OCI-LY1 (cell line): ENCODE data around the gene PRICKLE4.
"Not testable (repeated sequence)": the region's sequence is repeated elsewhere in the genome, so short reads cannot be mapped to it uniquely, and the experiment has no call there.

Experiments used
- H2AFZ ChIP-seq: fragments of 200-600 bp; sonication (generic), shearing (Covaris generic); 2 replicates; pipeline ENCODE4 v1.6.0; 2014; ENCODE audit warnings: antibody characterized with exemption, mild to moderate bottlenecking, low read length
- H3F3A ChIP-seq: fragments of 200-600 bp; sonication (generic), shearing (Covaris generic); 2 replicates; pipeline ENCODE4 v1.6.0; 2014; ENCODE audit warnings: mild to moderate bottlenecking, antibody characterized with exemption, low read length, moderate library complexity; ENCODE audit not compliant: insufficient read depth
- H3K27ac ChIP-seq: fragments of 200-600 bp; sonication (generic); 2 replicates; pipeline ENCODE4 v1.5.1; 2014; ENCODE audit warnings: low read length, mixed run types, mild to moderate bottlenecking, low read depth; ENCODE audit not compliant: poor library complexity, severe bottlenecking
- H3K27me3 ChIP-seq: fragments of 200-600 bp; sonication (generic); 2 replicates; pipeline ENCODE4 v1.6.0; 2014; ENCODE audit warnings: antibody characterized with exemption, mild to moderate bottlenecking, low read length, moderate library complexity; ENCODE audit not compliant: insufficient read depth
- H3K36me3 ChIP-seq: fragments of 200-600 bp; sonication (generic); 2 replicates; pipeline ENCODE4 v1.6.1; 2014; ENCODE audit warnings: mild to moderate bottlenecking, antibody characterized with exemption, low read length, moderate library complexity, mixed read lengths; ENCODE audit not compliant: insufficient read depth
- H3K4me1 ChIP-seq: fragments of 200-600 bp; sonication (generic); 2 replicates; pipeline ENCODE4 v1.5.1; 2014; ENCODE audit warnings: mild to moderate bottlenecking, low read length, moderate library complexity; ENCODE audit not compliant: insufficient read depth, severe bottlenecking
- H3K4me2 ChIP-seq: fragments of 200-600 bp; sonication (generic), shearing (Covaris generic); 2 replicates; pipeline ENCODE4 v1.6.1; 2014; ENCODE audit warnings: low read length
- H3K4me3 ChIP-seq: fragments of 200-600 bp; sonication (generic); 2 replicates; pipeline ENCODE4 v1.5.1; 2014; ENCODE audit warnings: low read length, low read depth, mild to moderate bottlenecking, mixed read lengths; ENCODE audit not compliant: poor library complexity, severe bottlenecking
- H3K79me2 ChIP-seq: fragments of 200-600 bp; shearing (Covaris generic); 2 replicates; pipeline ENCODE4 v1.6.1; 2016; ENCODE audit warnings: mixed run types, low read length, mixed read lengths; ENCODE audit not compliant: insufficient read depth
- H3K9ac ChIP-seq: fragments of 200-600 bp; sonication (generic), shearing (Covaris generic); 2 replicates; pipeline ENCODE4 v1.6.1; 2014; ENCODE audit warnings: mild to moderate bottlenecking, low read length, mixed read lengths
- H3K9me2 ChIP-seq: fragments of 200-600 bp; sonication (generic), shearing (Covaris generic); 2 replicates; pipeline ENCODE4 v1.6.1; 2014; ENCODE audit warnings: low read depth, mild to moderate bottlenecking, low read length, mixed read lengths
- H3K9me3 ChIP-seq: fragments of 200-600 bp; shearing (Covaris generic); 2 replicates; pipeline ENCODE4 v1.6.1; 2014; ENCODE audit warnings: low read length, mixed read lengths
- H4K20me1 ChIP-seq: fragments of 200-600 bp; sonication (generic), shearing (Covaris generic); 2 replicates; pipeline ENCODE4 v1.6.0; 2016; ENCODE audit warnings: mild to moderate bottlenecking, low read length; ENCODE audit not compliant: insufficient read depth
- EZH2 ChIP-seq: fragments of 200-600 bp; sonication (generic), shearing (Covaris generic); IDR thresholded peaks from 2 replicates; pipeline ENCODE4 v1.8.0; 2017; ENCODE audit warnings: borderline replicate concordance, mixed run types, mild to moderate bottlenecking, antibody characterized with exemption, low read length, moderate library complexity, mixed read lengths
- TF ChIP-seq, protein P1 (sequence below): fragments of 200-600 bp; sonication (generic), shearing (Covaris generic); IDR thresholded peaks from 2 replicates; pipeline ENCODE4 v1.5.1; 2017; ENCODE audit warnings: mild to moderate bottlenecking, antibody characterized with exemption, low read length, moderate library complexity, mixed read lengths

PRICKLE4 gene

DNA sequence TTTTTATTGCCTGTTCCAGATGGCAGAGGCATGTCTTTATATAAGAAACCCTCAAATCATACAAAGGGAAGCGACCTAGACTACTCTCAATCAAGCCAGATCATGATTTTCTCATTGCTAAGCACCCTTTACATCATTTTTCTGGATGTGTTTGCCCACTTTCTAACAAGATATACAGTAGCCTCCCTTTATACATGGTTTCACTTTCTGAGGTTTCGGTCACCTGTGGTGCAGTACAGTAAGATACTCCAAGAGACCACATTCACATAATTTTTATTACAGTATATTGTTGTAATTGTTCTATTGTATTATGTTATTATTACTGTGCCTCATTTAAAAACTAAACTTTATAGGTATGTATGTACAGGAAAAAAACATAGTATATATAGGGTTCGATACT lies 30.5 kb downstream of the PRICKLE4 start:
- Histone ChIP-seq H3K27me3 (no peaks in the 10 kb centered on the region), H4K20me1 (no peaks in the 10 kb centered on the region), H3K4me3 (no peak overlapping the region), H3F3A (peaks cover 5% of the 10 kb centered on the region), H3K36me3 (peaks cover 10% of the 10 kb centered on the region), H3K9ac (no peak overlapping the region), H3K9me2 (no peaks in the 10 kb centered on the region), H3K9me3 (no peaks in the 10 kb centered on the region), H2AFZ (no peak overlapping the region), H3K27ac (no peak overlapping the region), H3K4me2 (no peak overlapping the region), H3K4me1 (no peaks in the 10 kb centered on the region), H3K79me2 (no peaks in the 10 kb centered on the region)
- TF ChIP-seq, protein P1, sequence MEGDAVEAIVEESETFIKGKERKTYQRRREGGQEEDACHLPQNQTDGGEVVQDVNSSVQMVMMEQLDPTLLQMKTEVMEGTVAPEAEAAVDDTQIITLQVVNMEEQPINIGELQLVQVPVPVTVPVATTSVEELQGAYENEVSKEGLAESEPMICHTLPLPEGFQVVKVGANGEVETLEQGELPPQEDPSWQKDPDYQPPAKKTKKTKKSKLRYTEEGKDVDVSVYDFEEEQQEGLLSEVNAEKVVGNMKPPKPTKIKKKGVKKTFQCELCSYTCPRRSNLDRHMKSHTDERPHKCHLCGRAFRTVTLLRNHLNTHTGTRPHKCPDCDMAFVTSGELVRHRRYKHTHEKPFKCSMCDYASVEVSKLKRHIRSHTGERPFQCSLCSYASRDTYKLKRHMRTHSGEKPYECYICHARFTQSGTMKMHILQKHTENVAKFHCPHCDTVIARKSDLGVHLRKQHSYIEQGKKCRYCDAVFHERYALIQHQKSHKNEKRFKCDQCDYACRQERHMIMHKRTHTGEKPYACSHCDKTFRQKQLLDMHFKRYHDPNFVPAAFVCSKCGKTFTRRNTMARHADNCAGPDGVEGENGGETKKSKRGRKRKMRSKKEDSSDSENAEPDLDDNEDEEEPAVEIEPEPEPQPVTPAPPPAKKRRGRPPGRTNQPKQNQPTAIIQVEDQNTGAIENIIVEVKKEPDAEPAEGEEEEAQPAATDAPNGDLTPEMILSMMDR: no peak
- TF ChIP-seq EZH2: no peak

DNA sequence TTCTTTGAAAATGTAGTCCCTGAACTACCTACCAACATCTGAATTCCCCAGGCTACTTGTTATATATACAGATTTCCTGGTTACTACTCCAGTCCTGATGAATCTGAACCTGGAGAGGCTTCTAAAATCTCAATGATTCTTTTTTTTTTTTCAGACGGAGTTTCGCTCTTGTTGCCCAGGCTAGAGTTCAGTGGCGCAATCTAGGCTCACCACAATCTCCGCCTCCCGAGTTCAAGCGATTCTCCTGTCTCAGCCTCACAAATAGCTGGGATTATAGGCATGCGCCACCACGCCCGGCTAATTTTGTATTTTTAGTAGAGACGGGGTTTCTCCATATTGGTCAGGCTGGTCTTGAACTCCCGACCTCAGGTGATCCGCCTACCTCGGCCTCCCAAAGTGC lies 31.4 kb downstream of the PRICKLE4 start:
- H3K36me3 ChIP-seq, H2AFZ ChIP-seq, H3K9me3 ChIP-seq, H3K9ac ChIP-seq, H3K27ac ChIP-seq, H3K4me1 ChIP-seq, H3K27me3 ChIP-seq, H3K4me3 ChIP-seq, H3K4me2 ChIP-seq, H4K20me1 ChIP-seq, H3K79me2 ChIP-seq, H3F3A ChIP-seq, H3K9me2 ChIP-seq: not testable (repeated sequence)

DNA sequence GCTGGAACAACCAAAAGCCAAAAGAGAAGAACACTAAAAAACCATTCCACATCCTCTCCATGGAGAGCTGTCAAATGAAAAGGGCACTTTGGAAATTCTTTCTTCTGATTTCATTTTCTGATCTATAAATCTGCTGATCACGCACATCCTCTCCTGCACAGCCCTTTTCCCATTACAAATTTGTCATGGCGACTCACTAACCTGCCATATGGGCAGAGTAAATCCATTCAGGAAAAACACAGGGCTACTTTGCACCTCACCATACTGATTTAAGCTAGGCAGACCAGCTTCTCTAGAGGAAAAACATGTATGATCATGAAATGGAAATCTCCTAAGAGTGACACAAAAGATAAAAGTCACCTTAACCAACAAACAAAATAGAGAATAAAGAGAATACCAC lies 32.9 kb downstream of the PRICKLE4 start:
- Histone ChIP-seq H3K9me3 (no peaks in the 10 kb centered on the region), H3K9ac (no peak overlapping the region), H3F3A (peaks cover 5% of the 10 kb centered on the region), H3K4me2 (no peak overlapping the region), H3K27ac (no peak overlapping the region), H4K20me1 (no peaks in the 10 kb centered on the region), H3K79me2 (no peaks in the 10 kb centered on the region), H3K4me1 (no peaks in the 10 kb centered on the region), H3K4me3 (no peak overlapping the region), H2AFZ (no peak overlapping the region), H3K9me2 (no peaks in the 10 kb centered on the region), H3K36me3 (peaks cover 5% of the 10 kb centered on the region; the same call in 1 of the 2 replicates), H3K27me3 (no peaks in the 10 kb centered on the region)
- TF ChIP-seq, protein P1: no peak
- no peak for TF ChIP-seq EZH2

DNA sequence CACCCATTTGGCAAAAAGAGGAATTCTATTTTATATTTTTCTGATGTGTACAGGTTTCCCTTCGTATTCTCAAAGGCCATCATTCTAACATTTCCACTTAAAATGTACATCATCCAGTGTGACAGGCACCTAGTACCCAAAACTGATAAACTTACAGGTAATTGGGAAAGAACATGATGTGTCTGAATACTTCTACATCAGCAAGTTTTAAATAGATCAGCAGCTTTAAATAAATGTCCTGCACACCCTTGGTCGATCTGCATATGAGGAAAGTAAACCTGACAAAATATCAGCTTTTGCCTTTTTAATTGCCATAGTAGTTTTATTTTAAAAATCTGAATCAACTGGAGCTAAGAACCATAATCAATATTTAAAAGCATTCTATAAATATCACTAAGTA lies 33.4 kb downstream of the PRICKLE4 start:
- Histone ChIP-seq H3K9me2 (no peaks in the 10 kb centered on the region), H3F3A (peaks cover 5% of the 10 kb centered on the region), H3K9me3 (no peaks in the 10 kb centered on the region), H3K27ac (no peak overlapping the region), H3K4me3 (no peak overlapping the region), H3K79me2 (no peaks in the 10 kb centered on the region), H4K20me1 (no peaks in the 10 kb centered on the region), H2AFZ (no peak overlapping the region), H3K4me1 (no peaks in the 10 kb centered on the region), H3K4me2 (no peak overlapping the region), H3K27me3 (no peaks in the 10 kb centered on the region), H3K36me3 (peaks cover 5% of the 10 kb centered on the region; the same call in 1 of the 2 replicates), H3K9ac (no peak overlapping the region)
- TF ChIP-seq, protein P1: no peak
